ENCODE measurements around the gene HOXB6.
A peak's percentile ranks its signal among the peaks of the same experiment; 100 is the strongest.

Gene HOXB6

GRCh38 chr17:48587276-48588073 lies 17.3 kb downstream of the HOXB6 start:
- Mint-ChIP-seq H3K36me3 (no peaks in the 10 kb centered on the region), H3K27me3 (peaks cover 100% of the 10 kb centered on the region), H3K9me3 (no peaks in the 10 kb centered on the region), H3K4me3 (peak overlapping the region; percentile 27), H3K4me1 (peaks cover 66% of the 10 kb centered on the region), H3K27ac (no peak overlapping the region)
- CTCF ChIA-PET = interaction anchor here (0.8 to 2.7 kb wide), 12 partner anchors 9 to 328 kb away, joined by 3 to 10 read pairs (median 4); no protein-coding TSS in a partner anchor
- no peak for DNase-seq

GRCh38 chr17:48586355-48587258 lies 18.2 kb downstream of the HOXB6 start:
- peaks cover 64% of the 10 kb centered on the region for H3K4me1 Mint-ChIP-seq
- DNase-seq = peak; percentile 53

GRCh38 chr17:48584223-48584741 lies 20.5 kb downstream of the HOXB6 start:
- Mint-ChIP-seq H3K9me3 (no peaks in the 10 kb centered on the region), H3K27ac (no peak overlapping the region), H3K4me1 (peaks cover 80% of the 10 kb centered on the region), H3K4me3 (peak overlapping the region; percentile 20), H3K36me3 (peaks cover 3% of the 10 kb centered on the region), H3K27me3 (peaks cover 100% of the 10 kb centered on the region)
- no peak for DNase-seq
- CTCF ChIA-PET = interaction anchor here (0.8 kb wide), 1 partner anchor 251 kb away, joined by 3 read pairs; no protein-coding TSS in a partner anchor

More at GRCh38 chr17:48586355-48587258, 18.2 kb downstream of the HOXB6 start:
- H3K27ac Mint-ChIP-seq = no peak overlapping the region
- no peaks in the 10 kb centered on the region for H3K36me3 Mint-ChIP-seq
- CTCF ChIA-PET = interaction anchor here (0.7 to 2.7 kb wide), 6 partner anchors 14 to 292 kb away, joined by 3 to 10 read pairs (median 4); no protein-coding TSS in a partner anchor
- peaks cover 100% of the 10 kb centered on the region for H3K27me3 Mint-ChIP-seq
- H3K4me3 Mint-ChIP-seq = peak overlapping the region; percentile 79
- no peaks in the 10 kb centered on the region for H3K9me3 Mint-ChIP-seq

GRCh38 chr17:48583708-48584222 lies 21.0 kb downstream of the HOXB6 start:
- Mint-ChIP-seq H3K4me1 (peaks cover 85% of the 10 kb centered on the region), H3K4me3 (no peak overlapping the region), H3K27me3 (peaks cover 100% of the 10 kb centered on the region), H3K9me3 (no peaks in the 10 kb centered on the region), H3K36me3 (peaks cover 7% of the 10 kb centered on the region), H3K27ac (no peak overlapping the region)
- DNase-seq = no peak
- CTCF ChIA-PET = interaction anchor here (0.8 to 1.6 kb wide), 3 partner anchors 236 to 504 kb away, joined by 3 read pairs; no protein-coding TSS in a partner anchor

GRCh38 chr17:48582750-48583069 lies 22.1 kb downstream of the HOXB6 start:
- H3K9me3 Mint-ChIP-seq = no peaks in the 10 kb centered on the region
- no peak for DNase-seq
- CTCF ChIA-PET = interaction anchor here (0.5 to 1.6 kb wide), 5 partner anchors 10 to 504 kb away, joined by 3 to 6 read pairs (median 3); no protein-coding TSS in a partner anchor
- no peak overlapping the region for H3K27ac Mint-ChIP-seq
- peaks cover 9% of the 10 kb centered on the region for H3K36me3 Mint-ChIP-seq
- H3K27me3 Mint-ChIP-seq = peaks cover 98% of the 10 kb centered on the region
- H3K4me1 Mint-ChIP-seq = peaks cover 84% of the 10 kb centered on the region
- peak overlapping the region; percentile 58 for H3K4me3 Mint-ChIP-seq

- no peaks in the 10 kb centered on the region for H3K9me3 Mint-ChIP-seq
- DNase-seq = no peak
- CTCF ChIA-PET = interaction anchor here (0.8 to 1.0 kb wide), 2 partner anchors 15 to 88 kb away, joined by 3 to 6 read pairs; no protein-coding TSS in a partner anchor
- peaks cover 82% of the 10 kb centered on the region for H3K4me1 Mint-ChIP-seq
- H3K4me3 Mint-ChIP-seq = peak overlapping the region; percentile 92
- H3K27ac Mint-ChIP-seq = no peak overlapping the region
- H3K36me3 Mint-ChIP-seq = peaks cover 17% of the 10 kb centered on the region
- peaks cover 92% of the 10 kb centered on the region for H3K27me3 Mint-ChIP-seq
Observed at GRCh38 chr17:48579760-48580554, 24.8 kb downstream of the HOXB6 start.

GRCh38 chr17:48579471-48579759 lies 25.4 kb downstream of the HOXB6 start:
- Mint-ChIP-seq H3K27me3 (peaks cover 88% of the 10 kb centered on the region), H3K36me3 (peaks cover 19% of the 10 kb centered on the region), H3K27ac (no peak overlapping the region), H3K9me3 (no peaks in the 10 kb centered on the region), H3K4me3 (peak overlapping the region; percentile 92), H3K4me1 (peaks cover 82% of the 10 kb centered on the region)
- CTCF ChIA-PET = interaction anchor here (0.8 to 1.0 kb wide), 2 partner anchors 15 to 87 kb away, joined by 3 to 6 read pairs; no protein-coding TSS in a partner anchor
- DNase-seq = no peak

- Mint-ChIP-seq H3K36me3 (peaks cover 19% of the 10 kb centered on the region), H3K27ac (peak overlapping the region; percentile 68), H3K27me3 (peaks cover 88% of the 10 kb centered on the region), H3K9me3 (no peaks in the 10 kb centered on the region), H3K4me3 (peak overlapping the region; percentile 92), H3K4me1 (peaks cover 79% of the 10 kb centered on the region)
- CTCF ChIA-PET = interaction anchor here (0.8 kb wide), 1 partner anchor 233 kb away, joined by 3 read pairs; no protein-coding TSS in a partner anchor
- DNase-seq = no peak
Observed at GRCh38 chr17:48578616-48579470, 25.9 kb downstream of the HOXB6 start.

- H3K4me3 Mint-ChIP-seq = peak within 1 kb of the TSS; percentile 92
- H3K36me3 Mint-ChIP-seq = peaks cover 19% of the 10 kb centered on the region
- H3K27me3 Mint-ChIP-seq = peaks cover 80% of the 10 kb centered on the region
- no peaks in the 10 kb centered on the region for H3K9me3 Mint-ChIP-seq
- peaks cover 85% of the 10 kb centered on the region for H3K4me1 Mint-ChIP-seq
- CTCF ChIA-PET = interaction anchor here (0.8 kb wide), 1 partner anchor 233 kb away, joined by 3 read pairs; no protein-coding TSS in a partner anchor
- H3K27ac Mint-ChIP-seq = peak within 1 kb of the TSS; percentile 68
- DNase-seq = peak; percentile 86
Observed at GRCh38 chr17:48577946-48578615, 26.7 kb downstream of the HOXB6 start, which contains the start of gene HOXB4. Gene HOXB4, minus strand, starts transcription at chr17:48578350. Its CDS starts 31 bp downstream, at chr17:48578319.

GRCh38 chr17:48577330-48577945 lies 27.3 kb downstream of the HOXB6 start:
- Mint-ChIP-seq H3K36me3 (peaks cover 19% of the 10 kb centered on the region), H3K9me3 (no peaks in the 10 kb centered on the region), H3K4me3 (peak overlapping the region; percentile 84), H3K4me1 (peaks cover 83% of the 10 kb centered on the region), H3K27ac (no peak overlapping the region), H3K27me3 (peaks cover 74% of the 10 kb centered on the region)
- DNase-seq = peak; percentile 44
- CTCF ChIA-PET = interaction anchor here (1.3 kb wide), 1 partner anchor 241 kb away, joined by 3 read pairs; no protein-coding TSS in a partner anchor

GRCh38 chr17:48576479-48577309 lies 28.1 kb downstream of the HOXB6 start:
- Mint-ChIP-seq H3K4me3 (peak overlapping the region; percentile 84), H3K36me3 (peaks cover 20% of the 10 kb centered on the region), H3K27me3 (peaks cover 66% of the 10 kb centered on the region), H3K4me1 (peaks cover 79% of the 10 kb centered on the region), H3K9me3 (no peaks in the 10 kb centered on the region), H3K27ac (peak overlapping the region; percentile 33)
- no peak for DNase-seq
- CTCF ChIA-PET = interaction anchor here (0.6 to 1.3 kb wide), 4 partner anchors 84 to 1376 kb away, joined by 3 to 4 read pairs (median 3); no protein-coding TSS in a partner anchor
